GM23338 (cell line): Measurements from ENCODE around the gene SLC16A6. TPM values are rescaled to one million over a fixed set of nuclear protein-coding genes. Genes with fewer than 3 reads are reported as not detected.
A peak's percentile ranks its signal among the peaks of the same experiment; 100 is the strongest.

Experiments used
- ATAC-seq: fragments of 200-7000 bp; cut with Tn5 transposase; 3 replicates; pipeline ENCODE4 v1.9.1; 2020
- DNase-seq: peaks from one replicate; pipeline ENCODE4 v3.0.0-alpha.2; 2015; ENCODE audit warnings: low spot score
- H2AFZ ChIP-seq: fragments of 200-600 bp; sonication (generic); 2 replicates; pipeline ENCODE4 v1.8.0; 2016; ENCODE audit warnings: antibody characterized with exemption, mild to moderate bottlenecking, moderate library complexity
- H3F3A ChIP-seq: fragments of 200-600 bp; sonication (generic); replicated peaks from 2 replicates; pipeline ENCODE4 v1.8.0; 2017; ENCODE audit warnings: antibody characterized with exemption, mixed run types, low read depth
- H3K27ac ChIP-seq: fragments of 200-600 bp; sonication (generic); 2 replicates; pipeline ENCODE4 v1.6.1; 2016; ENCODE audit warnings: low read depth
- H3K27me3 ChIP-seq: fragments of 200-600 bp; sonication (generic); 2 replicates; pipeline ENCODE4 v1.8.0; 2016; ENCODE audit warnings: mild to moderate bottlenecking, mixed run types, moderate library complexity; ENCODE audit not compliant: insufficient read depth
- H3K36me3 ChIP-seq: fragments of 200-600 bp; sonication (generic); 2 replicates; pipeline ENCODE4 v1.8.0; 2016; ENCODE audit warnings: mild to moderate bottlenecking; ENCODE audit not compliant: insufficient read depth
- H3K4me1 ChIP-seq: fragments of 200-600 bp; sonication (generic); 2 replicates; pipeline ENCODE4 v1.8.0; 2016; ENCODE audit warnings: mild to moderate bottlenecking, moderate library complexity; ENCODE audit not compliant: insufficient read depth
- H3K4me2 ChIP-seq: fragments of 200-600 bp; sonication (generic); 2 replicates; pipeline ENCODE4 v1.7.1; 2017; ENCODE audit warnings: mixed run types
- H3K4me3 ChIP-seq: fragments of 200-600 bp; sonication (generic); 2 replicates; pipeline ENCODE4 v1.6.1; 2016; ENCODE audit warnings: mixed run types
- H3K79me2 ChIP-seq: fragments of 200-600 bp; sonication (generic); replicated peaks from 2 replicates; pipeline ENCODE4 v1.8.0; 2017; ENCODE audit warnings: mild to moderate bottlenecking; ENCODE audit not compliant: insufficient read depth
- H3K9me2 ChIP-seq: fragments of 200-600 bp; sonication (generic); 2 replicates; pipeline ENCODE4 v1.8.0; 2017; ENCODE audit not compliant: insufficient read depth
- H4K20me1 ChIP-seq: fragments of 200-600 bp; sonication (generic); replicated peaks from 2 replicates; pipeline ENCODE4 v1.8.0; 2017; ENCODE audit warnings: mild to moderate bottlenecking; ENCODE audit not compliant: insufficient read depth
- H3K27ac Mint-ChIP-seq: 2 replicates; pipeline ENCODE4 v1.8.0; 2020; ENCODE audit warnings: inconsistent platforms, mild to moderate bottlenecking, moderate library complexity, mixed read lengths
- H3K27me3 Mint-ChIP-seq: 3 replicates; pipeline ENCODE4 v1.8.0; 2022; ENCODE audit warnings: low read depth, mild to moderate bottlenecking, moderate library complexity, mixed read lengths, inconsistent platforms; ENCODE audit not compliant: insufficient read depth, poor library complexity
- H3K36me3 Mint-ChIP-seq: 3 replicates; pipeline ENCODE4 v1.8.0; 2021; ENCODE audit warnings: low read depth, mild to moderate bottlenecking, inconsistent platforms, moderate library complexity, mixed read lengths
- H3K4me1 Mint-ChIP-seq: 3 replicates; pipeline ENCODE4 v1.8.0; 2020; ENCODE audit warnings: mild to moderate bottlenecking, inconsistent platforms, mixed read lengths
- H3K4me3 Mint-ChIP-seq: 3 replicates; pipeline ENCODE4 v1.8.0; 2021; ENCODE audit warnings: moderate library complexity, mild to moderate bottlenecking, inconsistent platforms, mixed read lengths
- H3K9me3 Mint-ChIP-seq: 3 replicates; pipeline ENCODE4 v1.8.0; 2020; ENCODE audit warnings: moderate library complexity, mild to moderate bottlenecking, inconsistent platforms, mixed read lengths
- EZH2 ChIP-seq: fragments of 200-600 bp; sonication (generic); IDR thresholded peaks from one replicate; pipeline ENCODE4 v1.8.0; 2017; ENCODE audit warnings: antibody characterized with exemption, mild to moderate bottlenecking, low read depth; ENCODE audit not compliant: unreplicated experiment
- EZH2phosphoT487 ChIP-seq: fragments of 200-600 bp; sonication (generic); IDR thresholded peaks from one replicate; pipeline ENCODE4 v1.8.1; 2018; ENCODE audit warnings: antibody characterized with exemption; ENCODE audit not compliant: unreplicated experiment
- JUNB ChIP-seq: IDR thresholded peaks from one replicate; pipeline ENCODE4 v1.6.1; 2016; ENCODE audit warnings: antibody characterized with exemption; ENCODE audit not compliant: unreplicated experiment
- NANOG ChIP-seq: IDR thresholded peaks from 2 replicates; pipeline ENCODE4 v1.6.1; 2016; ENCODE audit warnings: antibody characterized with exemption, borderline replicate concordance
- STAT1 ChIP-seq: IDR thresholded peaks from one replicate; pipeline ENCODE4 v1.6.1; 2016; ENCODE audit warnings: antibody characterized with exemption; ENCODE audit not compliant: unreplicated experiment
- ZNF331 ChIP-seq: fragments of 250-450 bp; sonication (Bioruptor Pico); IDR thresholded peaks from 2 replicates; pipeline ENCODE4 v1.5.0; 2020; ENCODE audit warnings: low read depth, mild to moderate bottlenecking, moderate library complexity
- polyA plus RNA-seq: library from polyadenylated mRNA; unstranded; fragments of >200 nt; fragmentation: Nextera tagmentation; extraction: Ambion mirVana; gene quantifications from 2 replicates; pipeline ENCODE4 v1.2.1, GENCODE V29; 2016
- total RNA-seq: library from RNA; depleted of rRNA; stranded (reverse); fragments of >200 nt; shearing (Covaris generic); gene quantifications from 2 replicates; pipeline ENCODE4 v1.2.3, GENCODE V29; 2014
- TF ChIP-seq, protein P1 (sequence below), 2 experiments: fragments of 200-600 bp in 1 of 2; sonication (generic) in 1 of 2; conservative IDR thresholded peaks; 2 replicates each; pipeline versions ENCODE4 v1.5.1 to v1.6.1; 2016 to 2017; ENCODE audit warnings: antibody characterized with exemption in 2 of 2, low read depth in 2 of 2, mild to moderate bottlenecking in 2 of 2, moderate library complexity in 1 of 2
- TF ChIP-seq, protein P2 (sequence below): fragments of 250-450 bp; sonication (Bioruptor Pico); IDR thresholded peaks from 2 replicates; pipeline ENCODE4 v1.5.0; 2020; ENCODE audit warnings: mild to moderate bottlenecking, moderate library complexity
- TF ChIP-seq, protein P3 (sequence below): IDR thresholded peaks from one replicate; pipeline ENCODE4 v1.6.1; 2018; ENCODE audit warnings: antibody characterized with exemption; ENCODE audit not compliant: unreplicated experiment

The SLC16A6 gene
- total and polyA plus RNA-seq, 2 experiments from 2014 or later, result not detected

DNA sequence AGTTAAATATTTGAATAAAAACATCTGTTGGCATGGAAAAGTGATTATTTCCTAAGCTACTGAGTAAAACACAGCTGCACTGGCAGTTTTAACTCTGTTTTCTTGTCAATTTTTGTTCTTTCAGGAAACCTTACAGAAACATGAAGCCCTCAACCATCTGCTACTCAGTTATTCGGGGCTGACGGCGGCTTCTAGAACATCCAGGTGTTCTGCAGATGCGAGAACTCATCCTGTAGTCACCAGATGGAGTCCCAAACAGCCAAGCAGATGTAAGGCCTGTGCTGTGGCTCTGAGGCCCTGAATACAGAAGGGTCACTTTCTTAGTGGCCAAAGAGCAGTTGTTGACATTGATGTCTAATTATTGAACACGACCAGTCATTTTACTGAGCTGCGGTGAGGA, 15.9 kb upstream of the SLC16A6 start:
- Histone ChIP-seq H3F3A (no peaks in the 10 kb centered on the region), H4K20me1 (no peaks in the 10 kb centered on the region), H3K27ac (no peak overlapping the region), H3K4me2 (no peak overlapping the region), H3K27me3 (no peaks in the 10 kb centered on the region), H2AFZ (no peak overlapping the region), H3K79me2 (no peaks in the 10 kb centered on the region), H3K36me3 (no peaks in the 10 kb centered on the region; the same call in 1 of the 2 replicates), H3K4me1 (no peaks in the 10 kb centered on the region), H3K4me3 (no peak overlapping the region), H3K9me2 (0 out of 2 replicates have a peak, but pooled peaks cover 2% of the 10 kb centered on the region)
- Mint-ChIP-seq H3K27ac (0 out of 2 replicates have a peak overlapping the region, but pooled peaks have one; percentile 65), H3K27me3 (peaks cover 8% of the 10 kb centered on the region), H3K4me3 (no peak overlapping the region), H3K36me3 (peaks cover 17% of the 10 kb centered on the region), H3K9me3 (no peaks in the 10 kb centered on the region; the same call in 1 of the 3 replicates), H3K4me1 (peaks cover 12% of the 10 kb centered on the region)
- TF ChIP-seq, protein P1, sequence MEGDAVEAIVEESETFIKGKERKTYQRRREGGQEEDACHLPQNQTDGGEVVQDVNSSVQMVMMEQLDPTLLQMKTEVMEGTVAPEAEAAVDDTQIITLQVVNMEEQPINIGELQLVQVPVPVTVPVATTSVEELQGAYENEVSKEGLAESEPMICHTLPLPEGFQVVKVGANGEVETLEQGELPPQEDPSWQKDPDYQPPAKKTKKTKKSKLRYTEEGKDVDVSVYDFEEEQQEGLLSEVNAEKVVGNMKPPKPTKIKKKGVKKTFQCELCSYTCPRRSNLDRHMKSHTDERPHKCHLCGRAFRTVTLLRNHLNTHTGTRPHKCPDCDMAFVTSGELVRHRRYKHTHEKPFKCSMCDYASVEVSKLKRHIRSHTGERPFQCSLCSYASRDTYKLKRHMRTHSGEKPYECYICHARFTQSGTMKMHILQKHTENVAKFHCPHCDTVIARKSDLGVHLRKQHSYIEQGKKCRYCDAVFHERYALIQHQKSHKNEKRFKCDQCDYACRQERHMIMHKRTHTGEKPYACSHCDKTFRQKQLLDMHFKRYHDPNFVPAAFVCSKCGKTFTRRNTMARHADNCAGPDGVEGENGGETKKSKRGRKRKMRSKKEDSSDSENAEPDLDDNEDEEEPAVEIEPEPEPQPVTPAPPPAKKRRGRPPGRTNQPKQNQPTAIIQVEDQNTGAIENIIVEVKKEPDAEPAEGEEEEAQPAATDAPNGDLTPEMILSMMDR (conservative IDR thresholded peaks at IDR 0.05; ENCODE audit: low read depth in 2 of 2), result no peak
- no peak for DNase-seq
- no peak for ATAC-seq

DNA sequence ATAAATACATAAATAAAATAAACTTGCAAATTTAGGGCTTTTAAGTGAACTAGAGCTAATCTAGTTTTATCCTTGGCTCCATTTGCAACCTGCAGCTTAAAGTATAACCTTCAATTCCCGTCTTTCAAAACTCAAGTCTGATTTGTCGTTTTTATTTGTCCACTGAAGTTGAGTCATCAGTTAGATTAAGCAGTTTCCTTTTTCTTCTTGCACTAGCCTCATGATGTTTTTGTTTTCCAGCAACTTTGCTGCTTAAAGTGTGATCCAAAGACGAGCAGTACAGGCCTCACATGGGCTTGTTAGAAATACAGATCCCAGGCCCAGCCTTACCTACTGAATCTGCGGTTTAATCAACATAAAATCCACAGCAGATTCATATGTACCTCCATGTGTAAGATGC, 14.2 kb upstream of the SLC16A6 start:
- no peak for ATAC-seq
- TF ChIP-seq, protein P2, sequence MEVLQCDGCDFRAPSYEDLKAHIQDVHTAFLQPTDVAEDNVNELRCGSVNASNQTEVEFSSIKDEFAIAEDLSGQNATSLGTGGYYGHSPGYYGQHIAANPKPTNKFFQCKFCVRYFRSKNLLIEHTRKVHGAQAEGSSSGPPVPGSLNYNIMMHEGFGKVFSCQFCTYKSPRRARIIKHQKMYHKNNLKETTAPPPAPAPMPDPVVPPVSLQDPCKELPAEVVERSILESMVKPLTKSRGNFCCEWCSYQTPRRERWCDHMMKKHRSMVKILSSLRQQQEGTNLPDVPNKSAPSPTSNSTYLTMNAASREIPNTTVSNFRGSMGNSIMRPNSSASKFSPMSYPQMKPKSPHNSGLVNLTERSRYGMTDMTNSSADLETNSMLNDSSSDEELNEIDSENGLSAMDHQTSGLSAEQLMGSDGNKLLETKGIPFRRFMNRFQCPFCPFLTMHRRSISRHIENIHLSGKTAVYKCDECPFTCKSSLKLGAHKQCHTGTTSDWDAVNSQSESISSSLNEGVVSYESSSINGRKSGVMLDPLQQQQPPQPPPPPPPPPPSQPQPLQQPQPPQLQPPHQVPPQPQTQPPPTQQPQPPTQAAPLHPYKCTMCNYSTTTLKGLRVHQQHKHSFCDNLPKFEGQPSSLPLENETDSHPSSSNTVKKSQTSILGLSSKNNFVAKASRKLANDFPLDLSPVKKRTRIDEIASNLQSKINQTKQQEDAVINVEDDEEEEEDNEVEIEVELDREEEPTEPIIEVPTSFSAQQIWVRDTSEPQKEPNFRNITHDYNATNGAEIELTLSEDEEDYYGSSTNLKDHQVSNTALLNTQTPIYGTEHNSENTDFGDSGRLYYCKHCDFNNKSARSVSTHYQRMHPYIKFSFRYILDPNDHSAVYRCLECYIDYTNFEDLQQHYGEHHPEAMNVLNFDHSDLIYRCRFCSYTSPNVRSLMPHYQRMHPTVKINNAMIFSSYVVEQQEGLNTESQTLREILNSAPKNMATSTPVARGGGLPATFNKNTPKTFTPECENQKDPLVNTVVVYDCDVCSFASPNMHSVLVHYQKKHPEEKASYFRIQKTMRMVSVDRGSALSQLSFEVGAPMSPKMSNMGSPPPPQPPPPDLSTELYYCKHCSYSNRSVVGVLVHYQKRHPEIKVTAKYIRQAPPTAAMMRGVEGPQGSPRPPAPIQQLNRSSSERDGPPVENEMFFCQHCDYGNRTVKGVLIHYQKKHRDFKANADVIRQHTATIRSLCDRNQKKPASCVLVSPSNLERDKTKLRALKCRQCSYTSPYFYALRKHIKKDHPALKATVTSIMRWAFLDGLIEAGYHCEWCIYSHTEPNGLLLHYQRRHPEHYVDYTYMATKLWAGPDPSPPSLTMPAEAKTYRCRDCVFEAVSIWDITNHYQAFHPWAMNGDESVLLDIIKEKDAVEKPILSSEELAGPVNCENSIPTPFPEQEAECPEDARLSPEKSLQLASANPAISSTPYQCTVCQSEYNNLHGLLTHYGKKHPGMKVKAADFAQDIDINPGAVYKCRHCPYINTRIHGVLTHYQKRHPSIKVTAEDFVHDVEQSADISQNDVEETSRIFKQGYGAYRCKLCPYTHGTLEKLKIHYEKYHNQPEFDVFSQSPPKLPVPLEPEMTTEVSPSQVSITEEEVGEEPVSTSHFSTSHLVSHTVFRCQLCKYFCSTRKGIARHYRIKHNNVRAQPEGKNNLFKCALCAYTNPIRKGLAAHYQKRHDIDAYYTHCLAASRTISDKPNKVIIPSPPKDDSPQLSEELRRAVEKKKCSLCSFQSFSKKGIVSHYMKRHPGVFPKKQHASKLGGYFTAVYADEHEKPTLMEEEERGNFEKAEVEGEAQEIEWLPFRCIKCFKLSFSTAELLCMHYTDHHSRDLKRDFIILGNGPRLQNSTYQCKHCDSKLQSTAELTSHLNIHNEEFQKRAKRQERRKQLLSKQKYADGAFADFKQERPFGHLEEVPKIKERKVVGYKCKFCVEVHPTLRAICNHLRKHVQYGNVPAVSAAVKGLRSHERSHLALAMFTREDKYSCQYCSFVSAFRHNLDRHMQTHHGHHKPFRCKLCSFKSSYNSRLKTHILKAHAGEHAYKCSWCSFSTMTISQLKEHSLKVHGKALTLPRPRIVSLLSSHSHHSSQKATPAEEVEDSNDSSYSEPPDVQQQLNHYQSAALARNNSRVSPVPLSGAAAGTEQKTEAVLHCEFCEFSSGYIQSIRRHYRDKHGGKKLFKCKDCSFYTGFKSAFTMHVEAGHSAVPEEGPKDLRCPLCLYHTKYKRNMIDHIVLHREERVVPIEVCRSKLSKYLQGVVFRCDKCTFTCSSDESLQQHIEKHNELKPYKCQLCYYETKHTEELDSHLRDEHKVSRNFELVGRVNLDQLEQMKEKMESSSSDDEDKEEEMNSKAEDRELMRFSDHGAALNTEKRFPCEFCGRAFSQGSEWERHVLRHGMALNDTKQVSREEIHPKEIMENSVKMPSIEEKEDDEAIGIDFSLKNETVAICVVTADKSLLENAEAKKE (CRISPR knock-in tag), result no peak
- TF ChIP-seq NANOG (no peak), ZNF331 (CRISPR knock-in tag) (no peak), EZH2 (no peak), EZH2phosphoT487 (no peak), JUNB (no peak), STAT1 (no peak)
- TF ChIP-seq, protein P3, sequence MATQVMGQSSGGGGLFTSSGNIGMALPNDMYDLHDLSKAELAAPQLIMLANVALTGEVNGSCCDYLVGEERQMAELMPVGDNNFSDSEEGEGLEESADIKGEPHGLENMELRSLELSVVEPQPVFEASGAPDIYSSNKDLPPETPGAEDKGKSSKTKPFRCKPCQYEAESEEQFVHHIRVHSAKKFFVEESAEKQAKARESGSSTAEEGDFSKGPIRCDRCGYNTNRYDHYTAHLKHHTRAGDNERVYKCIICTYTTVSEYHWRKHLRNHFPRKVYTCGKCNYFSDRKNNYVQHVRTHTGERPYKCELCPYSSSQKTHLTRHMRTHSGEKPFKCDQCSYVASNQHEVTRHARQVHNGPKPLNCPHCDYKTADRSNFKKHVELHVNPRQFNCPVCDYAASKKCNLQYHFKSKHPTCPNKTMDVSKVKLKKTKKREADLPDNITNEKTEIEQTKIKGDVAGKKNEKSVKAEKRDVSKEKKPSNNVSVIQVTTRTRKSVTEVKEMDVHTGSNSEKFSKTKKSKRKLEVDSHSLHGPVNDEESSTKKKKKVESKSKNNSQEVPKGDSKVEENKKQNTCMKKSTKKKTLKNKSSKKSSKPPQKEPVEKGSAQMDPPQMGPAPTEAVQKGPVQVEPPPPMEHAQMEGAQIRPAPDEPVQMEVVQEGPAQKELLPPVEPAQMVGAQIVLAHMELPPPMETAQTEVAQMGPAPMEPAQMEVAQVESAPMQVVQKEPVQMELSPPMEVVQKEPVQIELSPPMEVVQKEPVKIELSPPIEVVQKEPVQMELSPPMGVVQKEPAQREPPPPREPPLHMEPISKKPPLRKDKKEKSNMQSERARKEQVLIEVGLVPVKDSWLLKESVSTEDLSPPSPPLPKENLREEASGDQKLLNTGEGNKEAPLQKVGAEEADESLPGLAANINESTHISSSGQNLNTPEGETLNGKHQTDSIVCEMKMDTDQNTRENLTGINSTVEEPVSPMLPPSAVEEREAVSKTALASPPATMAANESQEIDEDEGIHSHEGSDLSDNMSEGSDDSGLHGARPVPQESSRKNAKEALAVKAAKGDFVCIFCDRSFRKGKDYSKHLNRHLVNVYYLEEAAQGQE, result no peak

More for the DNA sequence above, 14.2 kb upstream of the SLC16A6 start:
- no peak for DNase-seq
- Histone ChIP-seq H3K36me3 (no peaks in the 10 kb centered on the region), H3K4me3 (no peak overlapping the region), H2AFZ (no peak overlapping the region), H3F3A (0 out of 2 replicates have a peak, but pooled peaks cover 3% of the 10 kb centered on the region), H4K20me1 (no peaks in the 10 kb centered on the region), H3K4me1 (no peaks in the 10 kb centered on the region; the same call in 1 of the 2 replicates), H3K27me3 (no peaks in the 10 kb centered on the region), H3K9me2 (no peaks in the 10 kb centered on the region), H3K27ac (no peak overlapping the region), H3K4me2 (no peak overlapping the region), H3K79me2 (no peaks in the 10 kb centered on the region)
- no peak overlapping the region for H3K4me3 Mint-ChIP-seq
- H3K4me1 Mint-ChIP-seq, result peaks cover 18% of the 10 kb centered on the region
- peaks cover 17% of the 10 kb centered on the region for H3K36me3 Mint-ChIP-seq
- H3K9me3 Mint-ChIP-seq, result no peaks in the 10 kb centered on the region; the same call in 1 of the 3 replicates
- no peak overlapping the region for H3K27ac Mint-ChIP-seq
- H3K27me3 Mint-ChIP-seq, result peaks cover 11% of the 10 kb centered on the region
